ENCODE results near the gene POLR2I. TPM values are rescaled to one million over a fixed set of nuclear protein-coding genes. Genes with fewer than 3 reads are reported as not detected.
"Not testable (repeated sequence)": the region's sequence is repeated elsewhere in the genome, so short reads cannot be mapped to it uniquely, and the experiment has no call there.

POLR2I gene
- total RNA-seq, 1 experiment from 2014 or later = 68.9 TPM

- DNase-seq (ENCODE audit: low read depth) = not testable (repeated sequence)
Measured at GRCh38 chr19:36134867-36135266, 20.2 kb upstream of the POLR2I start.

- DNase-seq (ENCODE audit: low read depth) = not testable (repeated sequence)
Measured at GRCh38 chr19:36131221-36131620, 16.5 kb upstream of the POLR2I start.

GRCh38 chr19:36128392-36128736 is 13.7 kb upstream of the POLR2I start:
- no peak for DNase-seq (ENCODE audit: low read depth)

GRCh38 chr19:36125557-36125956 is 10.9 kb upstream of the POLR2I start:
- no peak for DNase-seq (ENCODE audit: low read depth)

GRCh38 chr19:36121486-36122124 is 6.9 kb upstream of the POLR2I start:
- DNase-seq (ENCODE audit: low read depth) = no peak

GRCh38 chr19:36120984-36121358 is 6.3 kb upstream of the POLR2I start:
- no peak for DNase-seq (ENCODE audit: low read depth)

GRCh38 chr19:36120092-36120983 is 5.7 kb upstream of the POLR2I start:
- DNase-seq (ENCODE audit: low read depth) = no peak

- no peak for DNase-seq (ENCODE audit: low read depth)
Measured at GRCh38 chr19:36116344-36116637, 1.6 kb upstream of the POLR2I start.

GRCh38 chr19:36115453-36116343 is 1.0 kb upstream of the POLR2I start, which contains the start of gene TBCB:
Gene TBCB, plus strand, starts transcription at chr19:36115468. Its CDS starts 93 bp downstream, at chr19:36115561.
- DNase-seq (ENCODE audit: low read depth) = no peak

- DNase-seq (ENCODE audit: low read depth) = peak; percentile 52
Measured at GRCh38 chr19:36113894-36114720, 568 bp downstream of the POLR2I start.

GRCh38 chr19:36113425-36113824 is 1.2 kb downstream of the POLR2I start:
- DNase-seq (ENCODE audit: low read depth) = no peak

- DNase-seq (ENCODE audit: low read depth) = no peak
Measured at GRCh38 chr19:36112678-36113077, 2.0 kb downstream of the POLR2I start.

- no peak for DNase-seq (ENCODE audit: low read depth)
Measured at GRCh38 chr19:36111200-36111539, 3.5 kb downstream of the POLR2I start.

GRCh38 chr19:36110487-36111199 is 4.0 kb downstream of the POLR2I start, which contains the start of gene OVOL3:
Gene OVOL3, plus strand, starts transcription at chr19:36111143. Its CDS starts 60 bp downstream, at chr19:36111203.
- DNase-seq (ENCODE audit: low read depth) = no peak

GRCh38 chr19:36108684-36109083 is 6.0 kb downstream of the POLR2I start:
- DNase-seq (ENCODE audit: low read depth) = no peak

GRCh38 chr19:36106991-36107390 is 7.7 kb downstream of the POLR2I start:
- no peak for DNase-seq (ENCODE audit: low read depth)

GRCh38 chr19:36106441-36106840 is 8.2 kb downstream of the POLR2I start:
- DNase-seq (ENCODE audit: low read depth) = no peak

GRCh38 chr19:36103842-36104552 is 10.7 kb downstream of the POLR2I start:
- DNase-seq (ENCODE audit: low read depth) = no peak

GRCh38 chr19:36103040-36103626 is 11.5 kb downstream of the POLR2I start:
- no peak for DNase-seq (ENCODE audit: low read depth)

Data from Daoy (cell line).